Motor neuron (in vitro differentiated cells): ENCODE results near the gene ABCB4. TPM values are rescaled to one million over a fixed set of nuclear protein-coding genes. Genes with fewer than 3 reads are reported as not detected.

Source experiments
- ATAC-seq, 8 experiments: fragments of 200-7000 bp; cut with Tn5 transposase; replicated peaks in 6 of 8; 2 replicates each; pipeline ENCODE4 v1.8.0; 2021; ENCODE audit warnings: mild to moderate bottlenecking in 8 of 8, moderate library complexity in 8 of 8
- H3K27ac ChIP-seq, 2 donors: fragments of 250-450 bp; sonication (Bioruptor Pico); 2 replicates each; pipeline ENCODE4 v1.9.0; 2021; ENCODE audit warnings: antibody characterized with exemption in 2 of 2, mild to moderate bottlenecking in 2 of 2, moderate library complexity in 1 of 2
- H3K4me1 ChIP-seq, 2 donors: fragments of 250-450 bp; sonication (Bioruptor Pico); replicated peaks in 1 of 2; 2 replicates each; pipeline ENCODE4 v1.6.1; 2021; ENCODE audit warnings: antibody characterized with exemption in 2 of 2, mild to moderate bottlenecking in 2 of 2, moderate library complexity in 1 of 2
- H3K4me3 ChIP-seq, 5 donors: fragments of 250-450 bp; sonication (Bioruptor Pico); 2 replicates each; pipeline ENCODE4 v1.9.0; 2021; ENCODE audit warnings: antibody characterized with exemption in 5 of 5, mild to moderate bottlenecking in 5 of 5, moderate library complexity in 4 of 5
- WGBS, 10 experiments: fragments of 450-650 bp; shearing (Covaris generic); methylation state at CpG; one replicate each; pipeline ENCODE4 v1.0.0; 2022; 5-methylcytosine and 5-hydroxymethylcytosine counted together
- in situ Hi-C, 9 experiments: fragments of 400-800 bp; cut with MboI; loops; one replicate each; pipeline ENCODE4 v1.15.0; 2021; ENCODE audit warnings: low sequenced_read_pairs in 9 of 9, low pct_unique_long_range_greater_than_20kb in 2 of 9; ENCODE audit not compliant: unreplicated experiment in 9 of 9
- total RNA-seq, 8 experiments: library from RNA; unstranded; fragments of 300-600 nt; gene quantifications; 2 replicates each; pipeline versions ENCODE4 v1.2.3 to v1.2.4, GENCODE V29; 2022

The ABCB4 gene
- total RNA-seq, 8 experiments from 2014 or later = 0.22 to 2.7 (median 1.2) TPM

- WGBS, 10 experiments = 60 to 100% (median 74%) methylated on average over 1 to 7 of the region's 7 CpGs; no CpG with 5 or more reads in 1 of the 10 experiments
These were observed 27.1 kb downstream of the ABCB4 start for GRCh38 chr7:87448388-87448787.

GRCh38 chr7:87447116-87447635 lies 28.3 kb downstream of the ABCB4 start:
- in situ Hi-C loops = no loop called here
- no peak overlapping the region for H3K27ac ChIP-seq
- WGBS, 10 experiments = 37 to 100% (median 92%) methylated on average over 2 to 4 of the region's 4 CpGs; no CpG with 5 or more reads in 3 of the 10 experiments
- peaks cover 0 to 3% of the 10 kb centered on the region in 2 donors for H3K4me1 ChIP-seq
- H3K4me3 ChIP-seq = no peak overlapping the region
- no peak for ATAC-seq

More at GRCh38 chr7:87448388-87448787, 27.1 kb downstream of the ABCB4 start:
- Histone ChIP-seq H3K4me3 (no peak overlapping the region), H3K4me1 (peaks cover 0 to 3% of the 10 kb centered on the region in 2 donors), H3K27ac (no peak overlapping the region)
- in situ Hi-C loops = no loop called here
- peak in 5 of 8 experiments; percentile 43 to 87 (median 75) for ATAC-seq

GRCh38 chr7:87445897-87446296 lies 29.6 kb downstream of the ABCB4 start:
- Histone ChIP-seq H3K4me1 (peaks cover 0 to 3% of the 10 kb centered on the region in 2 donors), H3K4me3 (no peak overlapping the region), H3K27ac (no peak overlapping the region)
- WGBS, 10 experiments = 0 to 87% (median 64%) methylated on average over 1 to 4 of the region's 4 CpGs; no CpG with 5 or more reads in 2 of the 10 experiments
- no peak for ATAC-seq
- in situ Hi-C loops = no loop called here

GRCh38 chr7:87435546-87435945 lies 39.9 kb downstream of the ABCB4 start:
- in situ Hi-C loops = no loop called here
- H3K4me1 ChIP-seq = no peaks in the 10 kb centered on the region
- no peak for ATAC-seq
- no peak overlapping the region for H3K4me3 ChIP-seq
- H3K27ac ChIP-seq = no peak overlapping the region

- H3K4me1 ChIP-seq = no peaks in the 10 kb centered on the region
- 15 to 96% (median 78%) methylated on average over 2 of the region's 2 CpGs; no CpG with 5 or more reads in 1 of the 10 experiments for WGBS, 10 experiments
- no peak for ATAC-seq
- H3K4me3 ChIP-seq = no peak overlapping the region
- H3K27ac ChIP-seq = no peak overlapping the region
- in situ Hi-C loops = no loop called here
These were observed 42.9 kb downstream of the ABCB4 start for GRCh38 chr7:87432536-87432935.

- WGBS, 10 experiments = 21 to 100% (median 75%) methylated on average over 1 to 3 of the region's 3 CpGs; no CpG with 5 or more reads in 1 of the 10 experiments
- no peak overlapping the region for H3K4me3 ChIP-seq
- no peak overlapping the region for H3K27ac ChIP-seq
- no peaks in the 10 kb centered on the region for H3K4me1 ChIP-seq
- in situ Hi-C loops = loop anchor here in 1 of 9 experiments (10.0 kb wide), 1 partner anchor 112 kb away; no protein-coding TSS in a partner anchor
- ATAC-seq = no peak
These were observed 48.2 kb downstream of the ABCB4 start for GRCh38 chr7:87427288-87427687.

- 0 to 100% (median 64%) methylated on average over 2 to 3 of the region's 3 CpGs for WGBS, 10 experiments
- in situ Hi-C loops = loop anchor here in 1 of 9 experiments (10.0 kb wide), 1 partner anchor 111 kb away; no protein-coding TSS in a partner anchor
- H3K4me3 ChIP-seq = no peak overlapping the region
These were observed 49.3 kb downstream of the ABCB4 start for GRCh38 chr7:87426160-87426559.

GRCh38 chr7:87424075-87424474 lies 51.4 kb downstream of the ABCB4 start:
- 53 to 100% (median 86%) methylated on average over 1 to 4 of the region's 5 CpGs; no CpG with 5 or more reads in 1 of the 10 experiments for WGBS, 10 experiments
- ATAC-seq = no peak
- H3K27ac ChIP-seq = no peak overlapping the region
- no peak overlapping the region for H3K4me3 ChIP-seq
- in situ Hi-C loops = loop anchor here in 4 of 9 experiments (10.0 to 25.0 kb wide), 4 partner anchors 109 to 1537 kb away; no protein-coding TSS in a partner anchor
- H3K4me1 ChIP-seq = no peaks in the 10 kb centered on the region

More at GRCh38 chr7:87426160-87426559, 49.3 kb downstream of the ABCB4 start:
- H3K4me1 ChIP-seq = no peaks in the 10 kb centered on the region
- no peak overlapping the region for H3K27ac ChIP-seq
- ATAC-seq = no peak

- H3K4me1 ChIP-seq = no peaks in the 10 kb centered on the region
- no peak overlapping the region for H3K27ac ChIP-seq
- in situ Hi-C loops = loop anchor here in 4 of 9 experiments (10.0 to 25.0 kb wide), 4 partner anchors 105 to 1533 kb away; no protein-coding TSS in a partner anchor
- no peak for ATAC-seq
- WGBS, 10 experiments = 38 to 100% (median 88%) methylated on average over 1 to 4 of the region's 4 CpGs; no CpG with 5 or more reads in 3 of the 10 experiments
- no peak overlapping the region for H3K4me3 ChIP-seq
These were observed 55.3 kb downstream of the ABCB4 start for GRCh38 chr7:87420173-87420572.

DNA sequence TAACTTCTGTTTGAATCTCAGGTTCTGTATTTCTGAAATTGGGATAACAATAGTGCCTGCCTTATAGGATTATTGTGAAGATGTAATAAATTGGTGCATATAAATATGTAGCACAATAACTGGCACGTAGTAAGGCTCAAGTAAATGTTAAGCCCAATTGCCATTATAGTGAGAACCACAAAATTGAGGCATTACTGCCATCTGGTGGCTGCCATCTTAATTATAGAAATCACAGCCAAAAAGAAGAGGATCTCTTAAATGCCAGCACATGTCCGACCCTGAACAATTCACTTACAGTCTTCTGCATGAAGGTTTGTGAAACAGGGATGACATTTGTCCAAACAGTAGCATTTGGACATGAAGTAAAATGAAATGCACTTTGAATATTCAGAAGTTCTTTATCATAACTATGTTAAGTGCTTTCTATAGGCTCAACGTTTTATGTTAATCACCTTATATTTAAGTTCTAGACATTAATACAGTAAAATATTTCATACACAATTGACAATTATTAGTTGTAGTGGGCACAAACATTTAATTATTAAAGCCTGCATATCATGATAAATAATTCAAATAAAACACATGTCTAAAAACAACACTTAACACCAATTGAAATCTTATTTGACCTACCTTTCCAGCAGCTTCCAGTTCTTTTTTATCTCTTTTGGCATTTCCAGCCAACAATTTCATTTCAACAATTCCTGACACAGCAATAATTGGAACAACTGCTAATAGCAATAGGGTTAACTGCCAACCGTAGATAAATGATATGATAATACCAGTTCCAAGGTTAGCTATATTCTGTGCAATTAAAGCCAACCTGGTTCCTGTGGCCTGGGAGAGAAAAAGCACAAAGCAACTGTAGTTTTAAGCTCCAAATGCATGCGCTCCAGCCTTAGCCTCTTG lies 58.5 kb downstream of the ABCB4 start:
- WGBS, 10 experiments = 20 to 83% (median 55%) methylated on average over 1 to 5 of the region's 5 CpGs; no CpG with 5 or more reads in 1 of the 10 experiments
- H3K27ac ChIP-seq = no peak overlapping the region
- ATAC-seq = peak in 7 of 8 experiments; percentile 35 to 74 (median 55)
- H3K4me1 ChIP-seq = no peaks in the 10 kb centered on the region
- H3K4me3 ChIP-seq = no peak overlapping the region
- in situ Hi-C loops = loop anchor here in 5 of 9 experiments (10.0 to 25.0 kb wide), 4 partner anchors 102 to 1530 kb away; no protein-coding TSS in a partner anchor

DNA sequence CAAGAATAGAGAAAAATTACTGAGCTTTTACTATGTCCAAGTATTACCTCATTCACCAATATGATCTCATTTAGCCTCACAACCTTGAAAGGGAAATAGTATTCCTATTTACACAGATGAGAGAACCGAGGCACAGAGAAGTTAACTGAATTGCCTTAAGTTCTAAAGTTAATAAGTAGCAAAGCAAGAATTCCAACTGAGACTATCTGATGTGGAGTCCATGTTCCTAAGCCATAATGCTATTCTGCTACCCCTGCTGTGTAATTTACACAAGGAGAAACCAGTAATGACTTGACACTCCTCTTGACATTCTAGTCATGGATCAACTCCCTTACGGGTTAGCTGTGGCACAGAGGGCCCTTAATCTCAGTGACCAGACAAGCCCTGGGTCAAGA lies 60.7 kb downstream of the ABCB4 start:
- 0 to 75% (median 40%) methylated on average over 1 to 2 of the region's 2 CpGs; no CpG with 5 or more reads in 3 of the 10 experiments for WGBS, 10 experiments
- in situ Hi-C loops = loop anchor here in 5 of 9 experiments (10.0 to 25.0 kb wide), 4 partner anchors 100 to 1527 kb away; no protein-coding TSS in a partner anchor
- Histone ChIP-seq H3K4me1 (no peaks in the 10 kb centered on the region), H3K27ac (no peak overlapping the region), H3K4me3 (no peak overlapping the region)
- ATAC-seq = no peak

- 0 to 100% (median 67%) methylated on average over 1 to 4 of the region's 4 CpGs; no CpG with 5 or more reads in 1 of the 10 experiments for WGBS, 10 experiments
- peak in 3 of 8 experiments; percentile 51 to 79 (median 67) for ATAC-seq
- Histone ChIP-seq H3K27ac (no peak overlapping the region), H3K4me3 (no peak overlapping the region), H3K4me1 (no peaks in the 10 kb centered on the region)
- in situ Hi-C loops = loop anchor here in 5 of 9 experiments (10.0 to 25.0 kb wide), 4 partner anchors 99 to 1527 kb away; no protein-coding TSS in a partner anchor
These were observed 61.3 kb downstream of the ABCB4 start for GRCh38 chr7:87413951-87414793.
